Measurements from ENCODE around the gene THAP4.

DNA sequence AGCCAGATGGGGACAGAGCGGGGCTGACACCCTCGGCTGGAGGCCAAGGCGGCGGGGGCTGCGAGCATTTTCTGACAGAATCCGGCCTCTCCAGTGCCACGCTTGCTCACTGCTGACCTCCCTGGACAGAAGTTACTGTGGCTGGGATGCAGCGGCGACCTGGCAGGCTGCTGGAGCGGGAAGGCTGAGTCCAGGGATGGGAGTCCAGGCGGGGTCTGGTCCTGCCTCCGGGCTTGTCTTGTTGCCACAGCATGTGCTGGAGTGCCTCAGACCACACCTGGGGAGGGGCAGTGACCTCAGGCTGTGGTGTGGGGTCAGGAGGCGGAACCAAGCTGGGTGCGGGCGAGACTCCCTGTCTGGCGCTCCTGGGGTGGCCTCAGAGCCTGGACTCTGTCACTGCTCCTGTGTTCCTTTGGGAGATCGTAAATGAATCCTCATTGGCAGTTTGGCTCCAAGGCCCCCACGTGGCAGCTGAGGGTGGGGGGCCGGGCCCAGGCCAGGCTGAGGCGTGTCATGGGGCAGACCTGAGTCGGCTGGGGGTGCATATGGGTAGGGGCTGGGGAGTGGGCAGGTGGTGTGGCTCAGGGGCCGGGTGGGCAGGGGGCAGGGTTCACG is 72.9 kb downstream of the THAP4 start:
- TF ChIP-seq YY1 (IDR thresholded peaks at IDR 0.05; ENCODE audit: insufficient read depth, insufficient read length), result no peak
- TF ChIP-seq ZNF274 (IDR thresholded peaks at IDR 0.05; ENCODE audit: low read depth, low read length), result no peak
- TF ChIP-seq SUZ12 (IDR thresholded peaks at IDR 0.05; ENCODE audit: extremely low read depth, insufficient read depth, insufficient read length), result no peak

Measured in NT2/D1 (cell line).